OCI-LY1 (cell line): ENCODE measurements around the gene MAGEA3.
"Not testable (repeated sequence)": the region's sequence is repeated elsewhere in the genome, so short reads cannot be mapped to it uniquely, and the experiment has no call there.

Source experiments
- H2AFZ ChIP-seq: fragments of 200-600 bp; sonication (generic), shearing (Covaris generic); 2 replicates; pipeline ENCODE4 v1.6.0; 2014; ENCODE audit warnings: antibody characterized with exemption, mild to moderate bottlenecking, low read length
- H3F3A ChIP-seq: fragments of 200-600 bp; sonication (generic), shearing (Covaris generic); 2 replicates; pipeline ENCODE4 v1.6.0; 2014; ENCODE audit warnings: mild to moderate bottlenecking, antibody characterized with exemption, low read length, moderate library complexity; ENCODE audit not compliant: insufficient read depth
- H3K27ac ChIP-seq: fragments of 200-600 bp; sonication (generic); 2 replicates; pipeline ENCODE4 v1.5.1; 2014; ENCODE audit warnings: low read length, mixed run types, mild to moderate bottlenecking, low read depth; ENCODE audit not compliant: poor library complexity, severe bottlenecking
- H3K27me3 ChIP-seq: fragments of 200-600 bp; sonication (generic); 2 replicates; pipeline ENCODE4 v1.6.0; 2014; ENCODE audit warnings: antibody characterized with exemption, mild to moderate bottlenecking, low read length, moderate library complexity; ENCODE audit not compliant: insufficient read depth
- H3K36me3 ChIP-seq: fragments of 200-600 bp; sonication (generic); 2 replicates; pipeline ENCODE4 v1.6.1; 2014; ENCODE audit warnings: mild to moderate bottlenecking, antibody characterized with exemption, low read length, moderate library complexity, mixed read lengths; ENCODE audit not compliant: insufficient read depth
- H3K4me1 ChIP-seq: fragments of 200-600 bp; sonication (generic); 2 replicates; pipeline ENCODE4 v1.5.1; 2014; ENCODE audit warnings: mild to moderate bottlenecking, low read length, moderate library complexity; ENCODE audit not compliant: insufficient read depth, severe bottlenecking
- H3K4me2 ChIP-seq: fragments of 200-600 bp; sonication (generic), shearing (Covaris generic); 2 replicates; pipeline ENCODE4 v1.6.1; 2014; ENCODE audit warnings: low read length
- H3K4me3 ChIP-seq: fragments of 200-600 bp; sonication (generic); 2 replicates; pipeline ENCODE4 v1.5.1; 2014; ENCODE audit warnings: low read length, low read depth, mild to moderate bottlenecking, mixed read lengths; ENCODE audit not compliant: poor library complexity, severe bottlenecking
- H3K79me2 ChIP-seq: fragments of 200-600 bp; shearing (Covaris generic); 2 replicates; pipeline ENCODE4 v1.6.1; 2016; ENCODE audit warnings: mixed run types, low read length, mixed read lengths; ENCODE audit not compliant: insufficient read depth
- H3K9ac ChIP-seq: fragments of 200-600 bp; sonication (generic), shearing (Covaris generic); 2 replicates; pipeline ENCODE4 v1.6.1; 2014; ENCODE audit warnings: mild to moderate bottlenecking, low read length, mixed read lengths
- H3K9me2 ChIP-seq: fragments of 200-600 bp; sonication (generic), shearing (Covaris generic); 2 replicates; pipeline ENCODE4 v1.6.1; 2014; ENCODE audit warnings: low read depth, mild to moderate bottlenecking, low read length, mixed read lengths
- H3K9me3 ChIP-seq: fragments of 200-600 bp; shearing (Covaris generic); 2 replicates; pipeline ENCODE4 v1.6.1; 2014; ENCODE audit warnings: low read length, mixed read lengths
- H4K20me1 ChIP-seq: fragments of 200-600 bp; sonication (generic), shearing (Covaris generic); 2 replicates; pipeline ENCODE4 v1.6.0; 2016; ENCODE audit warnings: mild to moderate bottlenecking, low read length; ENCODE audit not compliant: insufficient read depth
- CTCF ChIP-seq: fragments of 200-600 bp; sonication (generic), shearing (Covaris generic); IDR thresholded peaks from 2 replicates; pipeline ENCODE4 v1.5.1; 2017; ENCODE audit warnings: mild to moderate bottlenecking, antibody characterized with exemption, low read length, moderate library complexity, mixed read lengths
- EZH2 ChIP-seq: fragments of 200-600 bp; sonication (generic), shearing (Covaris generic); IDR thresholded peaks from 2 replicates; pipeline ENCODE4 v1.8.0; 2017; ENCODE audit warnings: borderline replicate concordance, mixed run types, mild to moderate bottlenecking, antibody characterized with exemption, low read length, moderate library complexity, mixed read lengths

Gene MAGEA3

GRCh38 chrX:152663086-152663485, 35.5 kb upstream of the MAGEA3 start:
- no peaks in the 10 kb centered on the region for H3K36me3 ChIP-seq
- H4K20me1 ChIP-seq, result no peaks in the 10 kb centered on the region
- H3K79me2 ChIP-seq, result no peaks in the 10 kb centered on the region
- no peak overlapping the region for H3K27ac ChIP-seq
- H3K9me3 ChIP-seq, result no peaks in the 10 kb centered on the region
- H3K9ac ChIP-seq, result no peak overlapping the region
- TF ChIP-seq CTCF (no peak), EZH2 (no peak)
- no peaks in the 10 kb centered on the region for H3K9me2 ChIP-seq
- H3K4me1 ChIP-seq, result no peaks in the 10 kb centered on the region
- no peak overlapping the region for H2AFZ ChIP-seq
- no peaks in the 10 kb centered on the region for H3F3A ChIP-seq
- H3K4me3 ChIP-seq, result no peak overlapping the region
- no peak overlapping the region for H3K4me2 ChIP-seq
- no peaks in the 10 kb centered on the region for H3K27me3 ChIP-seq

DNA sequence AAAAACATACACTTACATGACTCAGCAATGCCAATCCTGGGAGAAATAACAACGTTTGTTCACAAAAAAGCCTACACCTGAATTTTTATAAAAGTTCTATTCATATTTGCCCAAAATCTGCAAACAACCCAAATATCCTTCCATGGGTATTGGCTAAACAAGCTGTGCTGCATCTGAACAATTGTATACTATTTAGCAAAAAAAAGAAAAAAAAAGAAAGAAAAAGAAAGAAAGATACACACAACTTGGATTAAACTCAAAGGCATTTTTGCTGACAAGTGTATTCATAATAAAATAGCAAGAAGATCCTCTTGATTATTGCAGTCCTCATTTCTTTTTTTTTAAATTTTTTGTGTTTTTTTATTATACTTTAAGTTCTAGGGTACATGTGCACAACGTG, 24.5 kb upstream of the MAGEA3 start:
- Histone ChIP-seq H3K4me2 (no peak overlapping the region), H3F3A (no peaks in the 10 kb centered on the region)

DNA sequence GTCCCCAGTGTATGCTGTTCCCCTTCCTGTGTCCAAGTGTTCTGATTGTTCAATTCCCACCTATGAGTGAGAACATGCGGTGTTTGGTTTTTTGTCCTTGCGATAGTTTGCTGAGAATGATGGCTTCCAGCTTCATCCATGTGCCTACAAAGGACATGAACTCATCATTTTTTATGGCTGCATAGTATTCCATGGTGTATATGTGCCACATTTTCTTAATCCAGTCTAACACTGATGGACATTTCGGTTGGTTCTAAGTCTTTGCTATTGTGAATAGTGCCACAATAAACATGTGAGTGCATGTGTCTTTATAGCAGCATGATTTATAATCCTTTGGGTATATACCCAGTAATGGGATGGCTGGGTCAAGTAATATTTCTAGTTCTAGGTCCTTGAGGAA, 23.9 kb upstream of the MAGEA3 start:
- not testable (repeated sequence) for H3K27ac ChIP-seq, H3K9me3 ChIP-seq, H3K9me2 ChIP-seq, H3K27me3 ChIP-seq, H3K4me2 ChIP-seq, H2AFZ ChIP-seq, H3K79me2 ChIP-seq, H3K9ac ChIP-seq, H3K4me3 ChIP-seq, H4K20me1 ChIP-seq, H3K36me3 ChIP-seq, H3F3A ChIP-seq, H3K4me1 ChIP-seq

More for the DNA sequence above, 24.5 kb upstream of the MAGEA3 start:
- Histone ChIP-seq H3K4me1 (no peaks in the 10 kb centered on the region), H3K9ac (no peak overlapping the region), H3K79me2 (no peaks in the 10 kb centered on the region), H3K9me3 (no peaks in the 10 kb centered on the region), H4K20me1 (no peaks in the 10 kb centered on the region), H3K27ac (no peak overlapping the region), H3K4me3 (no peak overlapping the region), H3K9me2 (no peaks in the 10 kb centered on the region), H3K36me3 (no peaks in the 10 kb centered on the region), H3K27me3 (no peaks in the 10 kb centered on the region), H2AFZ (no peak overlapping the region)
- TF ChIP-seq EZH2 (no peak), CTCF (no peak)

- not testable (repeated sequence) for H3K9me3 ChIP-seq, H3K79me2 ChIP-seq, H3K4me1 ChIP-seq, H3K36me3 ChIP-seq, H3K4me3 ChIP-seq, H3K27ac ChIP-seq, H3K27me3 ChIP-seq, H2AFZ ChIP-seq, H3F3A ChIP-seq, H3K9me2 ChIP-seq, H3K9ac ChIP-seq, H4K20me1 ChIP-seq, H3K4me2 ChIP-seq
These were observed 17.6 kb upstream of the MAGEA3 start for GRCh38 chrX:152681012-152681411.

- H4K20me1 ChIP-seq, H3K79me2 ChIP-seq, H3K9ac ChIP-seq, H3K27ac ChIP-seq, H3K9me3 ChIP-seq, H3K4me3 ChIP-seq, H3K4me2 ChIP-seq, H3K9me2 ChIP-seq, H3K4me1 ChIP-seq, H2AFZ ChIP-seq, H3K36me3 ChIP-seq, H3K27me3 ChIP-seq, H3F3A ChIP-seq: not testable (repeated sequence)
These were observed 1.8 kb downstream of the MAGEA3 start for GRCh38 chrX:152700390-152700789.

DNA sequence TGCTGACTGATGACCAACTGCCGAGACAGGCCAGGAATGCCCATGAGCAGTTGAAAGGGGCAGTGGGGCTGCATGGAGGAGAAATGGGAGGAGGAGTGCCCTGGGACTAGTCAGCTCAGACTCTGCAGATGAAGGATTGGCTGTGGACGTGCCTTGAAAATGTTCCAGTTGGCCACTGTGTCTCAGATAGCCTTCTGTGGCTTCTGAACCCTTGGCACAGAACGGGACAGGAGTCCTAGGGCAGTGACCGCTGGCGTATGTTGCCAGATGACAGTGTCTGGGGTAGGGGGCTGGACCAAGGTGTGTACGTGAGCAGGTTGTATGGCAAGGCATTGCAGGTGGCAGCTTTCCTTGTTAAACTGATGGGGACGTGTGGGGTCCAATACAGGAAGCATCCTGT, 7.9 kb downstream of the MAGEA3 start:
- H4K20me1 ChIP-seq, H3K9me2 ChIP-seq, H3K4me1 ChIP-seq, H3K4me2 ChIP-seq, H2AFZ ChIP-seq, H3K9me3 ChIP-seq, H3F3A ChIP-seq, H3K9ac ChIP-seq, H3K4me3 ChIP-seq, H3K27me3 ChIP-seq, H3K79me2 ChIP-seq, H3K27ac ChIP-seq, H3K36me3 ChIP-seq: not testable (repeated sequence)
